ENCODE results near the gene AGPS.
"Not testable (repeated sequence)": the region's sequence is repeated elsewhere in the genome, so short reads cannot be mapped to it uniquely, and the experiment has no call there.

The AGPS gene

GRCh38 chr2:177392373-177393202 is at the start of gene AGPS:
TSS of gene AGPS (plus strand) at chr2:177392773. CDS start at chr2:177392790, 17 bp downstream.
- in situ Hi-C loops (cut with MboI; ENCODE audit: low sequenced_read_pairs): no loop called here

- in situ Hi-C loops (cut with MboI; ENCODE audit: low sequenced_read_pairs): no loop called here
Observed at GRCh38 chr2:177343773-177344172, 48.8 kb upstream of the AGPS start.

GRCh38 chr2:177344316-177344715 is 48.3 kb upstream of the AGPS start:
- in situ Hi-C loops (cut with MboI; ENCODE audit: low sequenced_read_pairs): no loop called here

GRCh38 chr2:177346192-177346591 is 46.4 kb upstream of the AGPS start:
- in situ Hi-C loops (cut with MboI; ENCODE audit: low sequenced_read_pairs): no loop called here

GRCh38 chr2:177347570-177347969 is 45.0 kb upstream of the AGPS start:
- in situ Hi-C loops (cut with MboI; ENCODE audit: low sequenced_read_pairs): no loop called here

- in situ Hi-C loops (cut with MboI; ENCODE audit: low sequenced_read_pairs): no loop called here
Observed at GRCh38 chr2:177348118-177348654, 44.4 kb upstream of the AGPS start.

GRCh38 chr2:177348733-177349693 is 43.6 kb upstream of the AGPS start:
- in situ Hi-C loops (cut with MboI; ENCODE audit: low sequenced_read_pairs): no loop called here

GRCh38 chr2:177350624-177351023 is 41.9 kb upstream of the AGPS start:
- in situ Hi-C loops (cut with MboI; ENCODE audit: low sequenced_read_pairs): not testable (repeated sequence)

- in situ Hi-C loops (cut with MboI; ENCODE audit: low sequenced_read_pairs): not testable (repeated sequence)
Observed at GRCh38 chr2:177351121-177351520, 41.5 kb upstream of the AGPS start.

GRCh38 chr2:177352441-177353186 is 40.0 kb upstream of the AGPS start:
- in situ Hi-C loops (cut with MboI; ENCODE audit: low sequenced_read_pairs): no loop called here

- in situ Hi-C loops (cut with MboI; ENCODE audit: low sequenced_read_pairs): no loop called here
Observed at GRCh38 chr2:177353187-177353478, 39.4 kb upstream of the AGPS start.

GRCh38 chr2:177354541-177354940 is 38.0 kb upstream of the AGPS start:
- in situ Hi-C loops (cut with MboI; ENCODE audit: low sequenced_read_pairs): not testable (repeated sequence)

- in situ Hi-C loops (cut with MboI; ENCODE audit: low sequenced_read_pairs): no loop called here
Observed at GRCh38 chr2:177355874-177356273, 36.7 kb upstream of the AGPS start.

GRCh38 chr2:177359836-177360595 is 32.6 kb upstream of the AGPS start:
- in situ Hi-C loops (cut with MboI; ENCODE audit: low sequenced_read_pairs): no loop called here

GRCh38 chr2:177362499-177362898 is 30.1 kb upstream of the AGPS start:
- in situ Hi-C loops (cut with MboI; ENCODE audit: low sequenced_read_pairs): no loop called here

- in situ Hi-C loops (cut with MboI; ENCODE audit: low sequenced_read_pairs): no loop called here
Observed at GRCh38 chr2:177363332-177363731, 29.2 kb upstream of the AGPS start.

GRCh38 chr2:177365764-177366163 is 26.8 kb upstream of the AGPS start:
- in situ Hi-C loops (cut with MboI; ENCODE audit: low sequenced_read_pairs): not testable (repeated sequence)

- in situ Hi-C loops (cut with MboI; ENCODE audit: low sequenced_read_pairs): not testable (repeated sequence)
Observed at GRCh38 chr2:177368023-177368422, 24.6 kb upstream of the AGPS start.

- in situ Hi-C loops (cut with MboI; ENCODE audit: low sequenced_read_pairs): no loop called here
Observed at GRCh38 chr2:177379354-177379753, 13.2 kb upstream of the AGPS start.

GRCh38 chr2:177380181-177380580 is 12.4 kb upstream of the AGPS start:
- in situ Hi-C loops (cut with MboI; ENCODE audit: low sequenced_read_pairs): no loop called here

All from HL-60/S4 treated with phorbol 12-myristate 13-acetate at 8.2 ng/mL for 4 days and 3 days (cell line).